Kidney (tissue), 14 donors: ENCODE data around the gene PPP1R11. TPM values are rescaled to one million over a fixed set of nuclear protein-coding genes. Genes with fewer than 3 reads are reported as not detected.

Experiments used
- DNase-seq, 5 donors: peaks; one replicate each; pipeline ENCODE4 v3.0.0-alpha.2; 2013 to 2020
- FAIRE-seq: peaks from 2 replicates; lab custom pipeline; 2012; peaks lifted over from hg19 to GRCh38; lab: Jason Lieb, UNC
- H3K27ac ChIP-seq, 2 donors: one replicate each; pipeline ENCODE4 v1.7.0; 2013; ENCODE audit warnings: low read depth in 2 of 2, low read length in 2 of 2, inconsistent platforms in 1 of 2
- H3K27me3 ChIP-seq: one replicate; pipeline ENCODE4 v1.7.1; 2013; ENCODE audit warnings: low read length, inconsistent platforms; ENCODE audit not compliant: control insufficient read depth, insufficient read depth
- H3K36me3 ChIP-seq, 3 donors: one replicate each; pipeline versions ENCODE4 v1.7.0 to v1.7.1; 2013; ENCODE audit warnings: low read length in 3 of 3, control low read depth in 1 of 3, inconsistent platforms in 1 of 3; ENCODE audit not compliant: insufficient read depth in 3 of 3, control insufficient read depth in 2 of 3
- H3K4me1 ChIP-seq, 3 donors: one replicate each; pipeline versions ENCODE4 v1.7.0 to v1.7.1; 2013; ENCODE audit warnings: low read length in 3 of 3, inconsistent platforms in 1 of 3, low read depth in 1 of 3; ENCODE audit not compliant: control insufficient read depth in 2 of 3, insufficient read depth in 2 of 3
- H3K4me3 ChIP-seq, 3 donors: one replicate each; pipeline versions ENCODE4 v1.7.0 to v1.8.1; 2013; ENCODE audit warnings: low read length in 3 of 3, control low read depth in 1 of 3, inconsistent platforms in 1 of 3
- H3K9ac ChIP-seq, 3 donors: one replicate each; pipeline versions ENCODE4 v1.7.0 to v1.7.1; 2013; ENCODE audit warnings: low read length in 3 of 3, control low read depth in 1 of 3, inconsistent platforms in 1 of 3
- H3K9me3 ChIP-seq, 3 donors: one replicate each; pipeline versions ENCODE4 v1.7.0 to v1.7.1; 2013; ENCODE audit warnings: low read length in 3 of 3, control low read depth in 1 of 3, inconsistent platforms in 1 of 3; ENCODE audit not compliant: control insufficient read depth in 2 of 3, insufficient read depth in 1 of 3
- intact Hi-C: fragments of 100-400 bp; cut with DNase I; formaldehyde crosslinking; loops from one replicate; pipeline ENCODE4 v1.11.1; 2022
- polyA plus RNA-seq: library from polyadenylated mRNA; stranded (reverse); fragments of 350-450 nt; fragmentation: Illumina TruSeq; extraction: RNeasy Lipid Tissue Mini Kit (QIAGEN cat#74804); gene quantifications from one replicate; pipeline ENCODE4 v1.2.3, GENCODE V29; 2014; ENCODE audit warnings: low read depth, low replicate concordance; ENCODE audit not compliant: insufficient read depth
- total RNA-seq: library from RNA; stranded (reverse); fragmentation: NEBNext Ultra II Directional; extraction: Animal tissue kit (Norgen Biotek cat#: 25700); gene quantifications from one replicate; pipeline ENCODE4 v1.2.1, GENCODE V29; 2021
- TF ChIP-seq, protein P1 (sequence below): IDR thresholded peaks from 3 replicates; pipeline ENCODE4 v1.5.1; 2012; ENCODE audit warnings: mild to moderate bottlenecking, moderate library complexity, borderline replicate concordance; ENCODE audit not compliant: insufficient read depth; ENCODE audit errors: extremely low read depth
- donor health status: control.
- donor health status: control.
- donor health status: control.
- donor health status: control.
- donor health status: control.
- donor health status: DM: yes; HTN: yes; CAD: no.
- donor health status: Normal renal cell carcinoma (clear cell type).

PPP1R11 gene
- total and polyA plus RNA-seq, 2 donors from 2014 or later = 71.6 to 78.3 TPM

GRCh38 chr6:30043744-30044143 is 23.3 kb upstream of the PPP1R11 start:
- Histone ChIP-seq H3K4me3 (no peak overlapping the region), H3K27me3 (no peaks in the 10 kb centered on the region), H3K27ac (no peak overlapping the region), H3K36me3 (no peaks in the 10 kb centered on the region), H3K9me3 (no peaks in the 10 kb centered on the region), H3K4me1 (no peaks in the 10 kb centered on the region), H3K9ac (no peak overlapping the region)
- FAIRE-seq = no peak
- TF ChIP-seq, protein P1, sequence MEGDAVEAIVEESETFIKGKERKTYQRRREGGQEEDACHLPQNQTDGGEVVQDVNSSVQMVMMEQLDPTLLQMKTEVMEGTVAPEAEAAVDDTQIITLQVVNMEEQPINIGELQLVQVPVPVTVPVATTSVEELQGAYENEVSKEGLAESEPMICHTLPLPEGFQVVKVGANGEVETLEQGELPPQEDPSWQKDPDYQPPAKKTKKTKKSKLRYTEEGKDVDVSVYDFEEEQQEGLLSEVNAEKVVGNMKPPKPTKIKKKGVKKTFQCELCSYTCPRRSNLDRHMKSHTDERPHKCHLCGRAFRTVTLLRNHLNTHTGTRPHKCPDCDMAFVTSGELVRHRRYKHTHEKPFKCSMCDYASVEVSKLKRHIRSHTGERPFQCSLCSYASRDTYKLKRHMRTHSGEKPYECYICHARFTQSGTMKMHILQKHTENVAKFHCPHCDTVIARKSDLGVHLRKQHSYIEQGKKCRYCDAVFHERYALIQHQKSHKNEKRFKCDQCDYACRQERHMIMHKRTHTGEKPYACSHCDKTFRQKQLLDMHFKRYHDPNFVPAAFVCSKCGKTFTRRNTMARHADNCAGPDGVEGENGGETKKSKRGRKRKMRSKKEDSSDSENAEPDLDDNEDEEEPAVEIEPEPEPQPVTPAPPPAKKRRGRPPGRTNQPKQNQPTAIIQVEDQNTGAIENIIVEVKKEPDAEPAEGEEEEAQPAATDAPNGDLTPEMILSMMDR = no peak
- no peak for DNase-seq
- intact Hi-C loops = no loop called here

DNA sequence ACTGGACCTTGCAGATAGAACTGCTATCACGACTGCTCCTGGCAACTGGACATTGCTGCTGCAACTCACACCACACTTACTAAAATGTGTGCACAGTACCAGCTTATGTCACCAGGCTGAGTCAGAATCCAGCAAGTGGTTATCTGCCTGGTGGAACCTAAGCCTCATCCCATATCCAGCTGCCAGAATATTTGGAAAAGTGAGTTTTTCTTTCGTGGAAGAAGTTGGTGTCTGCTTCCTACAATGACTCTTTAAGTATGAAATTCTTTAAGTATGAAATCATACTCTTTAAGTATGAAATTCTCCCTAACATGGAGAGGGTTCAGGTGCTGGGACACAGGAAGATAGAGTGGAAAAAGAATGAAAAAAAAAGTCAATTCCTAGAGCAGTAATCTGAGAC is 22.4 kb upstream of the PPP1R11 start:
- H3K9ac ChIP-seq = no peak overlapping the region
- H3K27me3 ChIP-seq = no peaks in the 10 kb centered on the region
- FAIRE-seq = no peak
- H3K27ac ChIP-seq = no peak overlapping the region
- no peaks in the 10 kb centered on the region for H3K4me1 ChIP-seq
- H3K36me3 ChIP-seq = no peaks in the 10 kb centered on the region
- no peak overlapping the region for H3K4me3 ChIP-seq
- intact Hi-C loops = no loop called here
- no peaks in the 10 kb centered on the region for H3K9me3 ChIP-seq
- TF ChIP-seq, protein P1 = no peak
- DNase-seq = no peak

GRCh38 chr6:30047220-30047619 is 19.8 kb upstream of the PPP1R11 start:
- no peaks in the 10 kb centered on the region for H3K27me3 ChIP-seq
- TF ChIP-seq, protein P1 = no peak
- no peak for FAIRE-seq
- no peak for DNase-seq
- H3K9ac ChIP-seq = no peak overlapping the region
- intact Hi-C loops = no loop called here
- H3K9me3 ChIP-seq = no peaks in the 10 kb centered on the region
- H3K36me3 ChIP-seq = no peaks in the 10 kb centered on the region
- H3K27ac ChIP-seq = no peak overlapping the region
- no peaks in the 10 kb centered on the region for H3K4me1 ChIP-seq
- H3K4me3 ChIP-seq = no peak overlapping the region

DNA sequence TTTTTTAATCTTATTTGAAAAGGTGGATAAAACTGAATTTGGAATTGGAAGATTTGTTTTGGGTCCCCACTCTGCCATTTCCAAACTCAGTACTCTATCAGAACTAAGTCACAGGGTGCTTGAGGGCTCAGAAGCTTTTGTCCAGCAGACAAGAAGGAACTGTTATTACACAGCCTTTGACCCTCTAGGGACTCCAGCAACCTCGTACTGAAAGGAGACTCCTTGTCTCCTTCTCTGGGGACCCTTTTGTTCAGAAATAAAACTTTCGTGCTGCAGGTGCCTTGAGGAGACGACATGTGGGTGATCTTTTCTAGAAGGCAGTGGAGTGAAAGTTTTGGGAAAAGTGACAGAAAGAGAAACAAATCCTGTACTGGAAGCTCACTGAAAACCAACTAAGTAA is 13.3 kb upstream of the PPP1R11 start:
- peaks cover 0 to 5% (median 0%) of the 10 kb centered on the region in 3 donors for H3K36me3 ChIP-seq
- no peak overlapping the region for H3K4me3 ChIP-seq
- TF ChIP-seq, protein P1 = no peak
- H3K4me1 ChIP-seq = no peaks in the 10 kb centered on the region
- no peaks in the 10 kb centered on the region for H3K9me3 ChIP-seq
- DNase-seq (no peak), FAIRE-seq (no peak)
- H3K9ac ChIP-seq = no peak overlapping the region
- no peak overlapping the region for H3K27ac ChIP-seq
- H3K27me3 ChIP-seq = no peaks in the 10 kb centered on the region
- intact Hi-C loops = no loop called here
